ENCODE measurements around the gene MAML3.

DNA sequence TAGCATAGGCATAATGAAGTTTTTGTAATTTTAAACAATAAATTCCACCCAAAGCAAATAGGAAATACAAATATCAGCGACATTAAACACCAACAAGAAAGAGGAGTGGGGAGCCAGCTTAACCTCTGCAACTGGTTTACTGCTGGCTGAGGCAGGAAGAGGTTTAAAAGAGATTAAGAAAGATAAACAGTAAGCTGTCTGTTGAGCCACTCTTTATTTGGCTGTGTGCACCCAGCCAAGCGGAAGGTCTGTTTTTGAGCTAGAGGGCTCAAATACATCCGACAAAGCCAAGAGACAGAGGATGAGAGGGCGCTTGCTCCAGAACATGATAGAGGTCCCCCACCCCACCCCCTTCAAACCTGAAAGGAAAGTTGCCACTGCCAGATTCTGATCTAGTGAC lies 297.0 kb downstream of the MAML3 start:
- TF ChIP-seq GATA3 (IDR thresholded peaks at IDR 0.05; ENCODE audit: low read depth, low read length) (no peak), GATA2 (IDR thresholded peaks at IDR 0.05; ENCODE audit: low read depth, low read length) (peak; percentile 87)
